GM13976 (cell line): ENCODE results near the gene LAMTOR1.

Experiments
- DNase-seq: peaks from one replicate; pipeline ENCODE4 v3.0.0; 2012; ENCODE audit warnings: low spot score
- CTCF ChIP-seq: IDR thresholded peaks from 2 replicates; pipeline ENCODE4 v1.5.1; 2012; ENCODE audit warnings: borderline replicate concordance, mild to moderate bottlenecking; ENCODE audit not compliant: insufficient read depth; ENCODE audit errors: extremely low read depth, missing control alignments, control extremely low read depth
- in situ Hi-C: fragments of 300-500 bp; cut with MboI; formaldehyde crosslinking; loops from one replicate; pipeline ENCODE4 v1.12.0; 2022; ENCODE audit warnings: low sequenced_read_pairs, mixed read lengths, inconsistent platforms; ENCODE audit not compliant: unreplicated experiment

LAMTOR1 gene

GRCh38 chr11:72058416-72059034 is 44.6 kb downstream of the LAMTOR1 start:
- in situ Hi-C loops, result no loop called here
- DNase-seq, result no peak
- TF ChIP-seq CTCF, result no peak

DNA sequence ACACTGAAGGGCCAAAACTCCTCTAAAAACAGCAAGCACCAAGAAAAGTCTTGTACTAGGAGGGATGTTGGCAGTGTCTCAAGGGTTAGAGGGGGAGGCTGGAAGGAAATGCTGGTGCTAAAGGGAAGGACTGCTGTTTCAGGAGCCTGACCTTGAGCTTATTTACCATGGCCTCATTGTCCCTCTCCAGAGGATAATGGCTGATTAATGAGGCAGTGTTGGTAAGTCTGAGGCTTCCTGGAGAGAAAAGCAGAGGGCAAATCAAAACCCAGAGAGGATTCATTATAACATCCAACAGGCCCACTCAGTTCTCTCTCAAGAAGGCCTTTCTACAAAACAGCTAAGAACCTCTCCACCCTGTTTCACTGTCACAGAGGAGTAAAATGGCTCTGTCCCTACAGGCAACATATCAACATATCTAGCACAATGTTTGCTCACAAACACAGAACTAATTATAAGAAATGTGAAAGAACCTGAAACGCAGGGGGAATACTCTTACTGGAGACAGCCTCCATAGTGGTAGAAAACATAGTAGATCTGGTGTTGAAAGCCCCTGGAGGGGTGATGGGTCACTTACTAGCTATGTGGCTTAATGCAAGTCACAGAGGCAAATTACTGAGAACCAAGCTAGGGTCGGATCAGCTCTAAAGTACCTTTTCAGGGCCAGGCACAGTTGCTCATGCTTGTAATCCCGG is 54.2 kb downstream of the LAMTOR1 start:
- TF ChIP-seq CTCF, result no peak
- DNase-seq, result no peak
- in situ Hi-C loops, result no loop called here
